Measurements from ENCODE around the gene SKAP2. TPM values are rescaled to one million over a fixed set of nuclear protein-coding genes. Genes with fewer than 3 reads are reported as not detected.

Gene SKAP2
- total RNA-seq, 1 donor from 2014 or later = 4.8 TPM

GRCh38 chr7:26683277-26683676 lies 181.1 kb downstream of the SKAP2 start:
- no peak for DNase-seq (ENCODE audit: low spot score)
- H3K36me3 Mint-ChIP-seq (ENCODE audit: low read depth) = peaks cover 1% of the 10 kb centered on the region
- H3K4me3 Mint-ChIP-seq (ENCODE audit: unreplicated experiment) = no peak overlapping the region
- H3K27me3 Mint-ChIP-seq (ENCODE audit: low read depth) = peaks cover 31% of the 10 kb centered on the region
- TF ChIP-seq CTCF (IDR thresholded peaks at IDR 0.05) = no peak
- no peak overlapping the region for H3K27ac Mint-ChIP-seq (ENCODE audit: unreplicated experiment)
- H3K9me3 Mint-ChIP-seq (ENCODE audit: low read depth) = no peaks in the 10 kb centered on the region
- peaks cover 5% of the 10 kb centered on the region for H3K4me1 Mint-ChIP-seq (ENCODE audit: low read depth)

GRCh38 chr7:26681819-26682418 lies 182.5 kb downstream of the SKAP2 start:
- Mint-ChIP-seq H3K9me3 (ENCODE audit: low read depth) (no peaks in the 10 kb centered on the region), H3K27me3 (ENCODE audit: low read depth) (peaks cover 34% of the 10 kb centered on the region), H3K4me1 (ENCODE audit: low read depth) (peaks cover 5% of the 10 kb centered on the region), H3K36me3 (ENCODE audit: low read depth) (peaks cover 1% of the 10 kb centered on the region), H3K27ac (ENCODE audit: unreplicated experiment) (no peak overlapping the region), H3K4me3 (ENCODE audit: unreplicated experiment) (no peak overlapping the region)
- peak; percentile 91 for TF ChIP-seq CTCF (IDR thresholded peaks at IDR 0.05)
- no peak for DNase-seq (ENCODE audit: low spot score)

- Mint-ChIP-seq H3K27ac (ENCODE audit: unreplicated experiment) (no peak overlapping the region), H3K9me3 (ENCODE audit: low read depth) (no peaks in the 10 kb centered on the region), H3K4me3 (ENCODE audit: unreplicated experiment) (no peak overlapping the region), H3K27me3 (ENCODE audit: low read depth) (peaks cover 38% of the 10 kb centered on the region), H3K4me1 (ENCODE audit: low read depth) (no peaks in the 10 kb centered on the region), H3K36me3 (ENCODE audit: low read depth) (peaks cover 1% of the 10 kb centered on the region)
- TF ChIP-seq CTCF (IDR thresholded peaks at IDR 0.05) = no peak
- DNase-seq (ENCODE audit: low spot score) = no peak
These were observed 183.8 kb downstream of the SKAP2 start for GRCh38 chr7:26680587-26680986.

GRCh38 chr7:26675143-26675887 lies 189.1 kb downstream of the SKAP2 start:
- H3K27ac Mint-ChIP-seq (ENCODE audit: unreplicated experiment) = no peak overlapping the region

GRCh38 chr7:26673858-26674257 lies 190.5 kb downstream of the SKAP2 start:
- H3K4me1 Mint-ChIP-seq (ENCODE audit: low read depth) = no peaks in the 10 kb centered on the region
- H3K4me3 Mint-ChIP-seq (ENCODE audit: unreplicated experiment) = no peak overlapping the region
- peaks cover 32% of the 10 kb centered on the region for H3K27me3 Mint-ChIP-seq (ENCODE audit: low read depth)
- H3K27ac Mint-ChIP-seq (ENCODE audit: unreplicated experiment) = no peak overlapping the region
- TF ChIP-seq CTCF (IDR thresholded peaks at IDR 0.05) = no peak
- no peaks in the 10 kb centered on the region for H3K36me3 Mint-ChIP-seq (ENCODE audit: low read depth)
- no peaks in the 10 kb centered on the region for H3K9me3 Mint-ChIP-seq (ENCODE audit: low read depth)
- DNase-seq (ENCODE audit: low spot score) = no peak

More at GRCh38 chr7:26675143-26675887, 189.1 kb downstream of the SKAP2 start:
- no peaks in the 10 kb centered on the region for H3K36me3 Mint-ChIP-seq (ENCODE audit: low read depth)
- H3K4me1 Mint-ChIP-seq (ENCODE audit: low read depth) = no peaks in the 10 kb centered on the region
- H3K4me3 Mint-ChIP-seq (ENCODE audit: unreplicated experiment) = no peak overlapping the region
- TF ChIP-seq CTCF (IDR thresholded peaks at IDR 0.05) = no peak
- DNase-seq (ENCODE audit: low spot score) = no peak
- peaks cover 38% of the 10 kb centered on the region for H3K27me3 Mint-ChIP-seq (ENCODE audit: low read depth)
- no peaks in the 10 kb centered on the region for H3K9me3 Mint-ChIP-seq (ENCODE audit: low read depth)

All from chondrocyte (in vitro differentiated cells).